HCT116 (cell line): ENCODE data around the gene ENOX1.

Experiments
- CEBPB ChIP-seq: IDR thresholded peaks from 2 replicates; pipeline ENCODE4 v1.6.1; 2012; ENCODE audit warnings: low read depth
- CTCF ChIP-seq, 3 experiments: fragments of 200-600 bp in 1 of 3; sonication (generic) in 1 of 3; IDR thresholded peaks in 2 of 3; conservative IDR thresholded peaks in 1 of 3; 2 replicates each; pipeline ENCODE4 v1.5.1; 2012 to 2017; ENCODE audit warnings: low read depth in 2 of 3, low read length in 2 of 3, antibody characterized with exemption in 1 of 3, borderline replicate concordance in 1 of 3, control low read depth in 1 of 3, mild to moderate bottlenecking in 1 of 3, mixed read lengths in 1 of 3, mixed run types in 1 of 3, moderate library complexity in 1 of 3; ENCODE audit not compliant: insufficient read depth in 1 of 3
- POLR2AphosphoS5 ChIP-seq: IDR thresholded peaks from 2 replicates; pipeline ENCODE4 v1.6.1; 2011; ENCODE audit warnings: mild to moderate bottlenecking, low read depth, low read length, moderate library complexity
- RAD21 ChIP-seq: IDR thresholded peaks from 2 replicates; pipeline ENCODE4 v1.6.1; 2012; ENCODE audit warnings: low read depth, mild to moderate bottlenecking

GRCh38 chr13:43787997-43788396 is 1.2 kb upstream of the ENOX1 start:
- TF ChIP-seq CTCF (IDR thresholded peaks at IDR 0.05 in 2 of 3, conservative IDR thresholded peaks at IDR 0.05 in 1 of 3; ENCODE audit: borderline replicate concordance in 1 of 3, insufficient read depth in 1 of 3, low read depth in 2 of 3, low read length in 2 of 3) (peak; percentile 15 to 50 (median 44); a peak in 4 of 6 replicates), POLR2AphosphoS5 (no peak), CEBPB (no peak), RAD21 (peak; percentile 50)
